WTC11 (cell line): ENCODE data around the gene TPST2. TPM values are rescaled to one million over a fixed set of nuclear protein-coding genes. Genes with fewer than 3 reads are reported as not detected.

Experiments used
- ATAC-seq: fragments of 200-7000 bp; cut with Tn5 transposase; 2 replicates; pipeline ENCODE4 v1.10.0; 2021; ENCODE audit warnings: mild to moderate bottlenecking, moderate library complexity
- CTCF ChIA-PET: fragments of 300-600 bp; sonication (Branson Sonifier 250); formaldehyde crosslinking; loops from one replicate; lab custom pipeline; 2021; ENCODE audit warnings: antibody characterized with exemption; lab: Charles Lee
- POLR2A ChIA-PET: fragments of 350-600 bp; sonication (Branson Sonifier 250); formaldehyde crosslinking; loops from one replicate; lab custom pipeline; 2021; ENCODE audit warnings: antibody characterized with exemption; lab: Charles Lee
- DNase-seq: peaks from one replicate; pipeline ENCODE4 v3.0.0; 2021; ENCODE audit warnings: low spot score
- H3K27ac Mint-ChIP-seq: 2 replicates; pipeline ENCODE4 v1.8.0; 2021; ENCODE audit warnings: mixed read lengths
- H3K27me3 Mint-ChIP-seq: 2 replicates; pipeline ENCODE4 v1.8.0; 2021; ENCODE audit warnings: low read depth, mild to moderate bottlenecking, moderate library complexity, mixed read lengths
- H3K36me3 Mint-ChIP-seq: 2 replicates; pipeline ENCODE4 v1.8.0; 2021; ENCODE audit warnings: mixed read lengths
- H3K4me1 Mint-ChIP-seq: 2 replicates; pipeline ENCODE4 v1.8.0; 2022; ENCODE audit warnings: mixed read lengths
- H3K4me3 Mint-ChIP-seq: 2 replicates; pipeline ENCODE4 v1.8.0; 2021; ENCODE audit warnings: mild to moderate bottlenecking, moderate library complexity, mixed read lengths
- H3K9me3 Mint-ChIP-seq: 2 replicates; pipeline ENCODE4 v1.8.0; 2021; ENCODE audit warnings: mixed read lengths
- ARID4B ChIP-seq: sonication (generic); formaldehyde crosslinking; IDR thresholded peaks from 2 replicates; pipeline ENCODE4 v1.8.0; 2023; ENCODE audit warnings: missing genetic modification reagents, mild to moderate bottlenecking, borderline replicate concordance
- ATF1 ChIP-seq: sonication (generic); formaldehyde crosslinking; IDR thresholded peaks from 2 replicates; pipeline ENCODE4 v1.8.1; 2023; ENCODE audit warnings: mild to moderate bottlenecking, moderate library complexity, missing genetic modification reagents
- CBFB ChIP-seq: sonication (generic); formaldehyde crosslinking; IDR thresholded peaks from 2 replicates; pipeline ENCODE4 v1.8.1; 2022; ENCODE audit warnings: mild to moderate bottlenecking, low read depth, missing genetic modification reagents
- CREB1 ChIP-seq: sonication (generic); formaldehyde crosslinking; IDR thresholded peaks from 2 replicates; pipeline ENCODE4 v1.8.0; 2023; ENCODE audit warnings: mild to moderate bottlenecking, missing genetic modification reagents
- CREM ChIP-seq: sonication (generic); formaldehyde crosslinking; IDR thresholded peaks from 2 replicates; pipeline ENCODE4 v1.8.1; 2022; ENCODE audit warnings: mild to moderate bottlenecking, missing genetic modification reagents, moderate library complexity
- E2F5 ChIP-seq: sonication (generic); formaldehyde crosslinking; IDR thresholded peaks from 2 replicates; pipeline ENCODE4 v1.8.1; 2022; ENCODE audit warnings: mild to moderate bottlenecking, moderate library complexity, missing genetic modification reagents
- ETV6 ChIP-seq: sonication (generic); formaldehyde crosslinking; IDR thresholded peaks from 2 replicates; pipeline ENCODE4 v1.8.1; 2022; ENCODE audit warnings: mild to moderate bottlenecking, missing genetic modification reagents
- FOXK1 ChIP-seq: sonication (generic); formaldehyde crosslinking; IDR thresholded peaks from 2 replicates; pipeline ENCODE4 v1.8.0; 2022; ENCODE audit warnings: mild to moderate bottlenecking, moderate library complexity, missing genetic modification reagents
- FOXP1 ChIP-seq: sonication (generic); formaldehyde crosslinking; IDR thresholded peaks from 2 replicates; pipeline ENCODE4 v1.8.0; 2022; ENCODE audit warnings: missing genetic modification reagents, mild to moderate bottlenecking, moderate library complexity, borderline replicate concordance
- FOXP4 ChIP-seq: sonication (generic); formaldehyde crosslinking; IDR thresholded peaks from 2 replicates; pipeline ENCODE4 v1.8.0; 2022; ENCODE audit warnings: mild to moderate bottlenecking, missing genetic modification reagents
- GABPB1 ChIP-seq: sonication (generic); formaldehyde crosslinking; IDR thresholded peaks from 2 replicates; pipeline ENCODE4 v1.8.1; 2023; ENCODE audit warnings: mild to moderate bottlenecking, missing genetic modification reagents
- HMGA2 ChIP-seq: fragments of 250-450 bp; sonication (Bioruptor Pico); IDR thresholded peaks from 2 replicates; pipeline ENCODE4 v1.4.0; 2021; ENCODE audit warnings: mild to moderate bottlenecking, moderate library complexity
- HMGXB4 ChIP-seq: sonication (generic); formaldehyde crosslinking; IDR thresholded peaks from 2 replicates; pipeline ENCODE4 v1.8.1; 2023; ENCODE audit warnings: mild to moderate bottlenecking, moderate library complexity, missing genetic modification reagents
- JUN ChIP-seq: sonication (generic); formaldehyde crosslinking; IDR thresholded peaks from 2 replicates; pipeline ENCODE4 v1.8.0; 2023; ENCODE audit warnings: mild to moderate bottlenecking, missing genetic modification reagents
- KAT7 ChIP-seq: sonication (generic); formaldehyde crosslinking; IDR thresholded peaks from 2 replicates; pipeline ENCODE4 v1.8.1; 2023; ENCODE audit warnings: missing genetic modification reagents, mild to moderate bottlenecking, borderline replicate concordance
- NFE2L1 ChIP-seq: sonication (generic); formaldehyde crosslinking; IDR thresholded peaks from 2 replicates; pipeline ENCODE4 v1.8.1; 2023; ENCODE audit warnings: missing genetic modification reagents
- NFYB ChIP-seq: sonication (generic); formaldehyde crosslinking; conservative IDR thresholded peaks from 2 replicates; pipeline ENCODE4 v1.8.0; 2022; ENCODE audit warnings: low read depth, missing genetic modification reagents
- SMAD3 ChIP-seq: sonication (generic); formaldehyde crosslinking; IDR thresholded peaks from 2 replicates; pipeline ENCODE4 v1.8.0; 2022; ENCODE audit warnings: missing genetic modification reagents, mild to moderate bottlenecking, borderline replicate concordance
- SP1 ChIP-seq: sonication (generic); formaldehyde crosslinking; conservative IDR thresholded peaks from 2 replicates; pipeline ENCODE4 v1.8.1; 2022; ENCODE audit warnings: missing genetic modification reagents
- TCF7 ChIP-seq: sonication (generic); formaldehyde crosslinking; IDR thresholded peaks from 2 replicates; pipeline ENCODE4 v1.8.0; 2022; ENCODE audit warnings: mild to moderate bottlenecking, low read depth, missing genetic modification reagents, moderate library complexity
- USF1 ChIP-seq: sonication (generic); formaldehyde crosslinking; IDR thresholded peaks from 2 replicates; pipeline ENCODE4 v1.8.0; 2022; ENCODE audit warnings: mild to moderate bottlenecking, missing genetic modification reagents
- USF2 ChIP-seq: sonication (generic); formaldehyde crosslinking; IDR thresholded peaks from 2 replicates; pipeline ENCODE4 v1.8.1; 2023; ENCODE audit warnings: mild to moderate bottlenecking, missing genetic modification reagents, moderate library complexity
- ZBTB21 ChIP-seq: sonication (generic); formaldehyde crosslinking; IDR thresholded peaks from 2 replicates; pipeline ENCODE4 v1.8.1; 2023; ENCODE audit warnings: mild to moderate bottlenecking, missing genetic modification reagents, borderline replicate concordance
- ZSCAN18 ChIP-seq: fragments of 250-450 bp; sonication (Bioruptor Pico); IDR thresholded peaks from 2 replicates; pipeline ENCODE4 v2.1.2; 2022; ENCODE audit warnings: mild to moderate bottlenecking, moderate library complexity
- total RNA-seq: library from RNA; stranded (reverse); gene quantifications from 3 replicates; pipeline ENCODE4 v1.2.3, GENCODE V29; 2021

Gene TPST2
- total RNA-seq, 1 experiment from 2014 or later: 84.2 TPM

- DNase-seq (peak; percentile 97), ATAC-seq (peak; percentile 95)
- peaks cover 27% of the 10 kb centered on the region for H3K36me3 Mint-ChIP-seq
- ChIA-PET CTCF (interaction anchor here (0.6 to 1.3 kb wide), 6 partner anchors 10 to 157 kb away, joined by 3 to 15 read pairs (median 4); partner anchors contain the start of genes HPS4 and MIAT), POLR2A (interaction anchor here (0.6 to 1.1 kb wide), 3 partner anchors 9 to 1317 kb away, joined by 3 to 4 read pairs (median 3); no protein-coding TSS in a partner anchor)
- peaks cover 21% of the 10 kb centered on the region for H3K4me1 Mint-ChIP-seq
- H3K4me3 Mint-ChIP-seq: peak within 1 kb of the TSS; percentile 99
- no peaks in the 10 kb centered on the region for H3K9me3 Mint-ChIP-seq
- peak within 1 kb of the TSS; percentile 98 for H3K27ac Mint-ChIP-seq
- H3K27me3 Mint-ChIP-seq: no peaks in the 10 kb centered on the region
- peak; percentile 91 for TF ChIP-seq GABPB1 (CRISPR knock-in tag)
- no peak for TF ChIP-seq NFYB (CRISPR knock-in tag)
- peak; percentile 53; the same call in 1 of the 2 replicates for TF ChIP-seq JUN
- peak; percentile 99 for TF ChIP-seq CREM (CRISPR knock-in tag)
- TF ChIP-seq CREB1 (CRISPR knock-in tag): peak; percentile 88
- peak; percentile 88; the same call in 1 of the 2 replicates for TF ChIP-seq FOXP1
- 0 out of 2 replicates have a peak, but pooled peaks have one; percentile 34 for TF ChIP-seq ZBTB21 (CRISPR knock-in tag)
- TF ChIP-seq USF2: peak; percentile 52; the same call in 1 of the 2 replicates
- TF ChIP-seq KAT7 (CRISPR knock-in tag): peak; percentile 83; the same call in 1 of the 2 replicates
- TF ChIP-seq FOXP4 (CRISPR knock-in tag): 0 out of 2 replicates have a peak, but pooled peaks have one; percentile 34
- no peak for TF ChIP-seq SMAD3 (CRISPR knock-in tag)
- TF ChIP-seq HMGXB4 (CRISPR knock-in tag): peak; percentile 63
- peak; percentile 98 for TF ChIP-seq FOXK1 (CRISPR knock-in tag)
- peak; percentile 84; the same call in 1 of the 2 replicates for TF ChIP-seq CBFB (CRISPR knock-in tag)
- TF ChIP-seq TCF7 (CRISPR knock-in tag): no peak
- TF ChIP-seq USF1: 0 out of 2 replicates have a peak, but pooled peaks have one; percentile 12
- no peak for TF ChIP-seq ZSCAN18 (CRISPR knock-in tag)
- TF ChIP-seq E2F5: 0 out of 2 replicates have a peak, but pooled peaks have one; percentile 37
- peak; percentile 92 for TF ChIP-seq ETV6
- no peak for TF ChIP-seq HMGA2 (CRISPR knock-in tag)
- TF ChIP-seq NFE2L1 (CRISPR knock-in tag): no peak
- TF ChIP-seq ARID4B (CRISPR knock-in tag): peak; percentile 92; the same call in 1 of the 2 replicates
- TF ChIP-seq SP1: peak; percentile 76
- TF ChIP-seq ATF1: peak; percentile 53; the same call in 1 of the 2 replicates
These were observed 77.7 kb downstream of the TPST2 start, which contains the start of gene TFIP11 for GRCh38 chr22:26512149-26512793. TSS of gene TFIP11 (minus strand) at chr22:26512473. CDS start at chr22:26510272, 2,201 bp downstream.
